Gastroesophageal sphincter (tissue), 3 donors: ENCODE measurements around the gene NR4A1.

Experiments
- EP300 ChIP-seq: sonication (generic); formaldehyde crosslinking; IDR thresholded peaks from one replicate; pipeline ENCODE4 v1.6.1; 2017; ENCODE audit warnings: antibody characterized with exemption, mild to moderate bottlenecking
- POLR2A ChIP-seq, 2 donors: fragments of 450-650 bp; IDR thresholded peaks; one replicate each; pipeline ENCODE4 v1.6.1; 2017; ENCODE audit warnings: antibody characterized with exemption in 2 of 2, mild to moderate bottlenecking in 2 of 2, moderate library complexity in 1 of 2
- POLR2AphosphoS5 ChIP-seq: sonication (generic); formaldehyde crosslinking; IDR thresholded peaks from one replicate; pipeline ENCODE4 v1.6.1; 2017; ENCODE audit warnings: antibody characterized with exemption
- TF ChIP-seq, protein P1 (sequence below), 4 experiments: fragments of 200-600 bp in 2 of 4; fragments of 450-650 bp in 2 of 4; sonication (generic) in 1 of 4; IDR thresholded peaks; one replicate each; pipeline ENCODE4 v1.5.1; 2017 to 2019; ENCODE audit warnings: antibody characterized with exemption in 4 of 4, mild to moderate bottlenecking in 2 of 4, moderate library complexity in 2 of 4

DNA sequence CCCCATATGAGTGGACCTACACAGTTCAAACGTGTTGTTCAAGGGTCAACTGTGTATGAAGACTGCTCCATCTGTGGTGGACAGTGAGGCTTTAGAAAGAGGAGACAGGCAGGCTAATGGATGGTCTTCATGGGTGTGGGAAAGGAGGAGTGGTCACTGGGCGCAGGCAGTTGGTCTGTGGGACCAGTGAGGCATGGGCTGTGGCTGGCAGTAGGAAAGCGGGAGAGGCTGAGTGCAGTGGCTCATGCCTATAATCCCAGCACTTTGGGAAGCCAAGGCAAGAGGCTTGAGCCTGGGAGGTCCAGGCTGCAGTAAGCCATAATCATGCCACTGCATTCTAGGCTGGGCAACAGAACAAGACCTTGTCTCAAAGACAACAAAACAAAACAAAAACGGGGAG, 2.0 kb upstream of the NR4A1 start:
- no peak for TF ChIP-seq POLR2AphosphoS5
- no peak for TF ChIP-seq POLR2A (IDR thresholded peaks at IDR 0.05)
- no peak for TF ChIP-seq EP300
- TF ChIP-seq, protein P1, sequence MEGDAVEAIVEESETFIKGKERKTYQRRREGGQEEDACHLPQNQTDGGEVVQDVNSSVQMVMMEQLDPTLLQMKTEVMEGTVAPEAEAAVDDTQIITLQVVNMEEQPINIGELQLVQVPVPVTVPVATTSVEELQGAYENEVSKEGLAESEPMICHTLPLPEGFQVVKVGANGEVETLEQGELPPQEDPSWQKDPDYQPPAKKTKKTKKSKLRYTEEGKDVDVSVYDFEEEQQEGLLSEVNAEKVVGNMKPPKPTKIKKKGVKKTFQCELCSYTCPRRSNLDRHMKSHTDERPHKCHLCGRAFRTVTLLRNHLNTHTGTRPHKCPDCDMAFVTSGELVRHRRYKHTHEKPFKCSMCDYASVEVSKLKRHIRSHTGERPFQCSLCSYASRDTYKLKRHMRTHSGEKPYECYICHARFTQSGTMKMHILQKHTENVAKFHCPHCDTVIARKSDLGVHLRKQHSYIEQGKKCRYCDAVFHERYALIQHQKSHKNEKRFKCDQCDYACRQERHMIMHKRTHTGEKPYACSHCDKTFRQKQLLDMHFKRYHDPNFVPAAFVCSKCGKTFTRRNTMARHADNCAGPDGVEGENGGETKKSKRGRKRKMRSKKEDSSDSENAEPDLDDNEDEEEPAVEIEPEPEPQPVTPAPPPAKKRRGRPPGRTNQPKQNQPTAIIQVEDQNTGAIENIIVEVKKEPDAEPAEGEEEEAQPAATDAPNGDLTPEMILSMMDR (IDR thresholded peaks at IDR 0.05), result no peak
